Activated CD4-positive, alpha-beta T cell treated with anti-CD3 and anti-CD28 coated beads for 36 hours (primary cell): ENCODE results near the gene C16orf54. TPM values are rescaled to one million over a fixed set of nuclear protein-coding genes. Genes with fewer than 3 reads are reported as not detected.
"Not testable (repeated sequence)": the region's sequence is repeated elsewhere in the genome, so short reads cannot be mapped to it uniquely, and the experiment has no call there.

Experiments used
- ATAC-seq: fragments of 200-7000 bp; cut with Tn5 transposase; one replicate; pipeline ENCODE4 v1.10.0; 2021; ENCODE audit warnings: mild to moderate bottlenecking, moderate library complexity
- CTCF ChIA-PET: fragments of 350-600 bp; sonication (Branson Sonifier 250); formaldehyde crosslinking; loops from one replicate; lab custom pipeline; 2021; ENCODE audit warnings: antibody characterized with exemption; lab: Charles Lee
- POLR2A ChIA-PET: fragments of 350-600 bp; sonication (Branson Sonifier 250); formaldehyde crosslinking; loops from one replicate; lab custom pipeline; 2021; ENCODE audit warnings: antibody characterized with exemption, inconsistent platforms; lab: Charles Lee
- DNase-seq: peaks from one replicate; pipeline ENCODE4 v3.0.0-alpha.2; 2020
- H3K27ac Mint-ChIP-seq: one replicate; pipeline ENCODE4 v1.8.0; 2021; ENCODE audit warnings: mixed read lengths
- H3K27me3 Mint-ChIP-seq: one replicate; pipeline ENCODE4 v1.8.0; 2021; ENCODE audit warnings: mixed read lengths
- H3K36me3 Mint-ChIP-seq: one replicate; pipeline ENCODE4 v1.8.0; 2021; ENCODE audit warnings: low read depth, mixed read lengths
- H3K4me1 Mint-ChIP-seq: one replicate; pipeline ENCODE4 v1.8.0; 2021; ENCODE audit warnings: mixed read lengths
- H3K4me3 Mint-ChIP-seq: one replicate; pipeline ENCODE4 v1.8.0; 2021; ENCODE audit warnings: mild to moderate bottlenecking, moderate library complexity, mixed read lengths
- H3K9me3 Mint-ChIP-seq: one replicate; pipeline ENCODE4 v1.8.0; 2021; ENCODE audit warnings: low read depth, mixed read lengths
- intact Hi-C, 2 experiments: fragments of 100-400 bp; cut with DNase I in 1 of 2; cut with micrococcal nuclease in 1 of 2; formaldehyde crosslinking; loops; one replicate each; pipeline versions ENCODE4 v1.14.2 to v1.15.1; 2022 to 2024; cut with DNase I, micrococcal nuclease
- total RNA-seq, 2 experiments: library from RNA; stranded (reverse); gene quantifications; one replicate each; pipeline ENCODE4 v1.2.3, GENCODE V29; 2021

C16orf54 gene
- total RNA-seq, 2 experiments from 2014 or later = 21.3 to 22.0 TPM

- H3K27me3 Mint-ChIP-seq, H3K4me3 Mint-ChIP-seq, H3K36me3 Mint-ChIP-seq, H3K27ac Mint-ChIP-seq, intact Hi-C loops, H3K9me3 Mint-ChIP-seq: not testable (repeated sequence)
- peaks cover 20% of the 10 kb centered on the region for H3K4me1 Mint-ChIP-seq
- peak; percentile 79 for ATAC-seq
- CTCF ChIA-PET = interaction anchor here (0.6 to 4.1 kb wide), 4 partner anchors 20 to 105 kb away, joined by 3 to 15 read pairs (median 3); partner anchors contain the start of gene KIF22
- peak; percentile 70 for DNase-seq
- POLR2A ChIA-PET = interaction anchor here (0.6 to 0.7 kb wide), 2 partner anchors 32 to 344 kb away, joined by 4 to 6 read pairs; partner anchors contain the start of gene ALDOA
Observed at GRCh38 chr16:29721167-29721879, 24.5 kb downstream of the C16orf54 start.

- POLR2A ChIA-PET = interaction anchor here (0.7 kb wide), 1 partner anchor 345 kb away, joined by 6 read pairs; the partner anchor contains the start of gene ALDOA
Observed at GRCh38 chr16:29720703-29721102, 25.1 kb downstream of the C16orf54 start.

DNA sequence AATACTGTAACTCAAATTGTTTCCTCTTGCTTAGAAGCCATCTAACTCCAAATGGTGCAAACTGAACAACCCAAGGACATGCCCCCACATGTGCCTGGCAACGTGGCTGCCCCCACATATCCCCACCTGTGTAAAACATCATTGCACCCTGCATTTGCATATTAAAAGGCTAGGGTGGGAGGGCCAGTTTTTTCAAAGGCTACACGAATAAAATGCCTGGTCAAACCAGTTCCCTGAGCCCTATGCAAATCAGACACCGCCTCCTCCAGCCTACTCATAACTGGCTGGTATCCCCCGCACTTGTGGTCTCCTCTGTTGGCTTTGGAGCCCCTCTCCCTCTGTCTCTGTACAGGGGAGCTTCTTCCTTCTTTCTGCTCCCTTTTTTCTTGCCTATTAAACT lies 26.7 kb downstream of the C16orf54 start:
- DNase-seq (no peak), ATAC-seq (no peak)
- Mint-ChIP-seq H3K27me3 (no peaks in the 10 kb centered on the region), H3K9me3 (no peaks in the 10 kb centered on the region), H3K4me1 (peaks cover 14% of the 10 kb centered on the region), H3K27ac (no peak overlapping the region), H3K36me3 (no peaks in the 10 kb centered on the region), H3K4me3 (no peak overlapping the region)
- intact Hi-C loops = no loop called here
- ChIA-PET POLR2A (interaction anchor here (0.6 kb wide), 1 partner anchor 28 kb away, joined by 7 read pairs; no protein-coding TSS in a partner anchor), CTCF (no interaction called here)

More at GRCh38 chr16:29720703-29721102, 25.1 kb downstream of the C16orf54 start:
- Mint-ChIP-seq H3K27me3 (no peaks in the 10 kb centered on the region), H3K9me3 (no peaks in the 10 kb centered on the region), H3K4me1 (peaks cover 20% of the 10 kb centered on the region), H3K27ac (no peak overlapping the region), H3K4me3 (no peak overlapping the region), H3K36me3 (no peaks in the 10 kb centered on the region)
- DNase-seq (no peak), ATAC-seq (no peak)
- CTCF ChIA-PET = interaction anchor here (1.1 to 4.1 kb wide), 2 partner anchors 19 to 70 kb away, joined by 3 to 15 read pairs; partner anchors contain the start of gene KIF22
- intact Hi-C loops = no loop called here

GRCh38 chr16:29717113-29717512 lies 28.7 kb downstream of the C16orf54 start:
- no peak for ATAC-seq
- CTCF ChIA-PET = interaction anchor here (0.6 to 4.1 kb wide), 6 partner anchors 11 to 72 kb away, joined by 3 to 24 read pairs (median 4); no protein-coding TSS in a partner anchor
- no peaks in the 10 kb centered on the region for H3K27me3 Mint-ChIP-seq
- no peak overlapping the region for H3K4me3 Mint-ChIP-seq
- H3K4me1 Mint-ChIP-seq = peaks cover 9% of the 10 kb centered on the region
- no peaks in the 10 kb centered on the region for H3K36me3 Mint-ChIP-seq
- intact Hi-C loops = no loop called here
- no peak for DNase-seq
- POLR2A ChIA-PET = no interaction called here
- no peaks in the 10 kb centered on the region for H3K9me3 Mint-ChIP-seq
- H3K27ac Mint-ChIP-seq = no peak overlapping the region

DNA sequence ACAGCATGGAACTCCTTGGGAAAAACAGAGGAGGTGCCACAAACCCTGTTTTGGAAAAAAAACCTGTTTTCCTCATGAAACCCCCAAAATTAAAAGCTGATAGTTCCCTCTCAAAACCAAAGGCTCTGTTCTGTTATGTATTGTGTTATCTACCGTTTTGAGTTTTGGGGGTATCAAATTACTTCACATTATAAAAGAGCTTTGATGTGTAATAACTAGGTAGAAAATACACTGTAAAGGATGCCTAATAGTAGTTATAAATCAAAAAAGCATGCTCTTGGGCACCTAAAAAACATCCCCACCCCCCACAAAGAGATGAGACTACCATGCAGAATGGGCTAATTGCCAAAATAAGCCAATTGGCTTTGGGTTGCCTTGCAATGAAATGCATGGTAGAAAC lies 30.8 kb downstream of the C16orf54 start:
- ChIA-PET CTCF (interaction anchor here (0.6 to 4.1 kb wide), 8 partner anchors 8 to 1578 kb away, joined by 3 to 24 read pairs (median 4); no protein-coding TSS in a partner anchor), POLR2A (interaction anchor here (0.6 to 0.7 kb wide), 2 partner anchors 13 to 61 kb away, joined by 3 to 4 read pairs; no protein-coding TSS in a partner anchor)
- no peak for ATAC-seq
- no peaks in the 10 kb centered on the region for H3K36me3 Mint-ChIP-seq
- no peak for DNase-seq
- peaks cover 10% of the 10 kb centered on the region for H3K4me1 Mint-ChIP-seq
- no peak overlapping the region for H3K4me3 Mint-ChIP-seq
- H3K27ac Mint-ChIP-seq = no peak overlapping the region
- H3K27me3 Mint-ChIP-seq = no peaks in the 10 kb centered on the region
- H3K9me3 Mint-ChIP-seq = no peaks in the 10 kb centered on the region
- intact Hi-C loops = no loop called here

DNA sequence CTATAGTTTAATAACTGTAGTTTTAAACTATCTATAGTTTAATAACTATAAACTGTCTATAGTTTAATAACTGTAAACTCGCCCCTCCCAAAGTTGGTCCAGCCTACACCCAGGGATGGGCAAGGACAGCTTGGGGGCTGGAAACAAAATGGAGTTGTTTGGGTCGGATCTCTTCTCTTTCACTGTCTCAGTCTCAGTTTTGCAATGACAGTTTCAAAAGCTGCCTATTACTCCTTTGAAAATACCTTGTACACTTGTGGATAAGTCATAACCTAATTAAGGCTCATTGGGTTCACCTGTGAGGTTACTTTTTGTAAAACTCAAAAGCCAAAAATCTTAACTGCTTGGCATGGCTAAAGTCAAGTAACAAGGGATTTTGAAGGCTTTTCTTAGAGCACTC lies 31.4 kb downstream of the C16orf54 start:
- ATAC-seq = peak; percentile 24
- intact Hi-C loops = no loop called here
- Mint-ChIP-seq H3K36me3 (no peaks in the 10 kb centered on the region), H3K27ac (no peak overlapping the region), H3K4me1 (peaks cover 14% of the 10 kb centered on the region), H3K9me3 (no peaks in the 10 kb centered on the region), H3K27me3 (no peaks in the 10 kb centered on the region), H3K4me3 (no peak overlapping the region)
- DNase-seq = no peak
- ChIA-PET POLR2A (interaction anchor here (0.6 kb wide), 1 partner anchor 43 kb away, joined by 3 read pairs; no protein-coding TSS in a partner anchor), CTCF (interaction anchor here (0.6 to 4.1 kb wide), 6 partner anchors 9 to 457 kb away, joined by 3 to 24 read pairs (median 4); no protein-coding TSS in a partner anchor)

DNA sequence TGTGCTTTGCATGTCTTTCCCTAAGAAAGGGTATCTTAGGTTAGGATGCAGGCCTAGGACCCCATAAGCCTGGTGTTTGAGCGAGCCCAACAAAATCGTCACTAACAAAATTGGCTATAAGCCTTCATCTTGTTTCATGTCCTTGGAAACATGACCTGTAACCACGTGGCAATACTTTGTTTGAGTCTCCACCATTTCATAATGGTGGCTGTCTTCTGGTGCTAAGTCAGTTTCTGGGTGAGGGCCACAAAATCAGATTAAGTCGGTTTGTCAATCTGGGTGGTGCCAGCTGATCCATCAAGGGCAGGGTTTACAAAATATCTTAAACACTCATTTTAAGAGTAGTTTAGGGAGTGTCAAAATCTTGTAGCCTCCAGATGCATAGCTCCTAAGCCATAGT lies 33.0 kb downstream of the C16orf54 start:
- ChIA-PET CTCF (interaction anchor here (0.5 to 4.0 kb wide), 4 partner anchors 11 to 136 kb away, joined by 3 to 34 read pairs (median 7); no protein-coding TSS in a partner anchor), POLR2A (no interaction called here)
- ATAC-seq (no peak), DNase-seq (no peak)
- Mint-ChIP-seq H3K4me3 (no peak overlapping the region), H3K36me3 (no peaks in the 10 kb centered on the region), H3K9me3 (no peaks in the 10 kb centered on the region), H3K4me1 (peaks cover 14% of the 10 kb centered on the region), H3K27ac (no peak overlapping the region), H3K27me3 (no peaks in the 10 kb centered on the region)
- intact Hi-C loops = no loop called here

DNA sequence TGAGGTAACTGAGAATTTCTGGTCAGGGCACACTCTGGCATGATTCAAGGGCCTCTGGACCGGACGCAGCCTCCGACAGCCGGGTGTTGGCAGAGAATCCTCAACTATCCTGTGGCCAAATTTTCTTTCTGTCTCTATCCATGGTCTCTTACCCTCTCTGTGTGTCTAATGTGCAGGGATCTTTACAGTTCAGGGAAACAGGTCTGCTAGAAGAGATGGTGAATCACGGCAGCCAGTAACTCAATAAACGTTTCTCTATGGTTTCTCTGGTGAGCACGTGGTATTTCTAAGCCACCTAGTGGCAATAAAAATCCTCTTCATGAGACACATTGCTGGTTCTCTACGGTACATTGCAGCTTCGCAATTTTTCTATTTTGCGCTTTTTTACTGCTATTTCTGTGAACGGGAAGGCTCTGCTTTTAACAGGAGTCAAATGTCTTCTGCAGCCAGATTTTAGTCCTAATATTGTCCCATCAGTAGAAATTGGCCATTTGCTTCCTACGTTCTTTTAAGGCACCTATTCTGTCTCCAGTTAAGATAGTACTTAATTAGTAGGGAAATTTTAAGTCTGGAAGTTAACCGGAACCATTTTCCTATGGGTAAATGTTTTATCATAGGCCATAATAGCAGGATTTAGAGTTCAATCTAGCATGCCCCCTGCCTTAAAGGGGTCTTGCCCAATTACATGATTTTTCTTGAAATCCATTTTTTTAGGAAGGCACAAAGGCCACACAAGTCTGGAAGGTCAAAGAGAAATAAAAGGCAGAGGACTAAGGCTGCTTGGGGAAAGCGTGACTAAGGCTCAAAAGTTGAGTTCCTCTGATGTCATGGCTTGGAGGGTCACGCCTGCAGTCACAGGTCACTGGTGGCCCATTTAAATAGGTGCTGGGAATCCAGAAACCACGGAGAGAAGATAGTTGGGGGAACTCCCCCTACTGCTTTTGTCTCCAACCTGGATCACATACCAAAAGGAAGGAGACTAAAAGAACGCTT lies 35.3 kb downstream of the C16orf54 start:
- ChIA-PET CTCF (interaction anchor here (1.0 to 4.0 kb wide), 7 partner anchors 11 to 321 kb away, joined by 3 to 34 read pairs (median 3); partner anchors contain the start of gene TLCD3B), POLR2A (interaction anchor here (0.7 kb wide), 1 partner anchor 26 kb away, joined by 3 read pairs; no protein-coding TSS in a partner anchor)
- DNase-seq (peak; percentile 50), ATAC-seq (peak; percentile 95)
- Mint-ChIP-seq H3K27me3 (no peaks in the 10 kb centered on the region), H3K4me1 (peaks cover 14% of the 10 kb centered on the region), H3K4me3 (no peak overlapping the region), H3K36me3 (no peaks in the 10 kb centered on the region), H3K27ac (no peak overlapping the region), H3K9me3 (no peaks in the 10 kb centered on the region)
- intact Hi-C loops = loop anchor here in 1 of 2 experiments (1.0 kb wide), 1 partner anchor 10 kb away; no protein-coding TSS in a partner anchor

DNA sequence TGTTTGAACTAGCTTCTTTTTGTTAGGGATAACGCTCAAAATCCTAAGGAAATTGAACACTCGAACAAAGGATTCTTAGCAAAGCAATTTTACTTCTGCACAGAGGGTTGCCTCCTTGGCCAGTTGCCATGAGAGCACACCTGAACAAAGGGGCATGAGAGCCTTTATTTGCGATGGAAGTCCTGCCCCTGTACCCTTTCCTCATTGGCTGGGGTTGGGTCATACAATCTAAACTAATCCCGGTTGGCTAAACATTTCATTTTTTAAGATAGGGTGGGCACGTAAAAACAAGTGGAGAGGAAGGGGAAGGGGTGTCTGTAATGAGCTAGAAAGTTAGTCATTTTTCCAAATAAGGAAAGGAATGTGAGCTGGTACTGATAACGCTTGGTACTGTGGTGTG lies 36.1 kb downstream of the C16orf54 start:
- POLR2A ChIA-PET = interaction anchor here (0.7 kb wide), 1 partner anchor 25 kb away, joined by 3 read pairs; no protein-coding TSS in a partner anchor
- intact Hi-C loops = loop anchor here in 1 of 2 experiments (1.0 kb wide), 1 partner anchor 9 kb away; no protein-coding TSS in a partner anchor
- not testable (repeated sequence) for H3K36me3 Mint-ChIP-seq, H3K27me3 Mint-ChIP-seq, H3K9me3 Mint-ChIP-seq, DNase-seq, ATAC-seq, H3K4me3 Mint-ChIP-seq
- Mint-ChIP-seq H3K27ac (peak overlapping the region; percentile 32), H3K4me1 (peaks cover 17% of the 10 kb centered on the region)
- CTCF ChIA-PET = interaction anchor here (0.6 to 4.0 kb wide), 6 partner anchors 10 to 215 kb away, joined by 3 to 34 read pairs (median 4); no protein-coding TSS in a partner anchor

GRCh38 chr16:29708917-29709600 lies 36.7 kb downstream of the C16orf54 start:
- POLR2A ChIA-PET = no interaction called here
- CTCF ChIA-PET = interaction anchor here (0.6 to 4.0 kb wide), 4 partner anchors 9 to 216 kb away, joined by 3 to 34 read pairs (median 4); no protein-coding TSS in a partner anchor
- ATAC-seq = no peak

More at GRCh38 chr16:29708917-29709600, 36.7 kb downstream of the C16orf54 start:
- no peak overlapping the region for H3K27ac Mint-ChIP-seq
- H3K4me1 Mint-ChIP-seq = peaks cover 17% of the 10 kb centered on the region
- intact Hi-C loops = no loop called here
- H3K36me3 Mint-ChIP-seq = no peaks in the 10 kb centered on the region
- no peaks in the 10 kb centered on the region for H3K27me3 Mint-ChIP-seq
- no peak overlapping the region for H3K4me3 Mint-ChIP-seq
- no peak for DNase-seq
- no peaks in the 10 kb centered on the region for H3K9me3 Mint-ChIP-seq
